Left renal cortex interstitium (tissue), 4 donors: ENCODE results near the gene DARS2. TPM values are rescaled to one million over a fixed set of nuclear protein-coding genes. Genes with fewer than 3 reads are reported as not detected.
"Not testable (repeated sequence)": the region's sequence is repeated elsewhere in the genome, so short reads cannot be mapped to it uniquely, and the experiment has no call there.

Experiments used
- DNase-seq, 4 donors: peaks; one replicate each; pipeline ENCODE4 v3.0.0-alpha.2; 2013; ENCODE audit warnings: low read depth in 4 of 4, low spot score in 2 of 4, missing footprints in 1 of 4
- polyA plus RNA-seq, 4 donors: library from polyadenylated mRNA; unstranded; fragments of 120-200 nt; gene quantifications; one replicate each; pipeline ENCODE4 v1.2.1, GENCODE V29; 2013; ENCODE audit not compliant: insufficient read length in 4 of 4

Gene DARS2
- polyA plus RNA-seq, 4 donors, result 24.5 to 29.6 (median 26.3) TPM

DNA sequence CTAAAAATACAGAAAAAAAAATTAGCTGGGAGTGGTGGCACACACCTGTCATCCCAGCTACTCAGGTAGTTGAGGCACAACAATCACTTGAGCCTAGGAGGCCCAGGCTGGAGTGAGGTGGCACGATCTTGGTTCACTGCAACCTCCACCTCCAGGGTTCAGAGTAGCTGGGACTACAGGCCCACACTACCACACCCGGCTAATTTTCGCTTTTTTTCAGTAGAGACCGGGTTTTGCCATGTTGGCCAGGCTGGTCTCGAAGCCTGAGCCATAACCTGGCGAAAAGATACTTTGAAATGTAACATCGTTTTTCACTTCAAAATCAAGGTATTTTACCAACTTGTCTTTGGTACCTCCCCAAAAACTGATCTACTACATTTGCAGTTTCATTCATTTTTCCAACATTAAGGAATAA, 37.3 kb downstream of the DARS2 start:
- DNase-seq, result no peak

- DNase-seq, result not testable (repeated sequence)
Measured at GRCh38 chr1:173862146-173862768, 37.8 kb downstream of the DARS2 start.

- DNase-seq, result no peak
Measured at GRCh38 chr1:173862769-173863223, 38.3 kb downstream of the DARS2 start.

DNA sequence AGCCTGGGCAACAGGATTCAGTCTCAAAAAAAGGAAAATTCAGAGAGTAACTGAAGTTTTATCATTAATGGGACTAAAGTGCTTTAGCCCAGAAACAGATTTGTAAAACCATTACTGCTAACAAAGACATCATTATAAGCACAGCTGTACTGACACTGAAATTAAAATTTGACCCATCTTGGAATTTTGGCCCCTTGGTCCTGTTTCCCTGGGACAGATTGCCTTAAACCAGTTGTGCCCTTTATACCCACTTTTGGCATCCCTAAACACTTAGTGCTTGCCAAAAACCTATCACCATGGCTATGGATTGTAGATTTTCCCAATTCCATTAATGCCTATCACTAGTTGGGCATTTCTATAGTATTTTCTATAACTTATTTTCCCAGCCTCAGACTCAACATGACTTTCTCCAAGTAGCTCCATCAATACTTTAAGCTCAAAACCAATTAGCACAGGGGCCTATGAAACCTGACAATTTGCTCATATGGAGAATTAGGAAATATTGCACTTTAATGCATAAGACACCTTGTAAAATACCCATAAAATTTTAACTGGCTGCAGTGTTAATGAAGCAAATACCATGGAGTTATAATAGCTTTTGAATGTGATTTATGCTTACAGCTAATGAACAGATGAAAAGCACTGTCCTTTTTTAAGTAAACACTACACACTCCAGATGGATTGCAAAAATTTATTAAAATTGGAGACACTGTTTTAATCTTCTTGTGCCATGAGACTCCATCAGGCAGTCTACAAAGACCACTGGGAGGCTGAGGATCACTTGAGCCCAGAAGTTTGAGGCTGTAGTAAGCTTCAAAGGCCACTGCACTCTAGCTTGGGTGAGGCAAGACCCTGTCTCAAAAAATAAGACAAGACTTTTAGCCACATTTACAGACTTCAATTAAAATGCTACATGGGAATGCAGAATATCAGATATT, 39.0 kb downstream of the DARS2 start:
- DNase-seq, result no peak

DNA sequence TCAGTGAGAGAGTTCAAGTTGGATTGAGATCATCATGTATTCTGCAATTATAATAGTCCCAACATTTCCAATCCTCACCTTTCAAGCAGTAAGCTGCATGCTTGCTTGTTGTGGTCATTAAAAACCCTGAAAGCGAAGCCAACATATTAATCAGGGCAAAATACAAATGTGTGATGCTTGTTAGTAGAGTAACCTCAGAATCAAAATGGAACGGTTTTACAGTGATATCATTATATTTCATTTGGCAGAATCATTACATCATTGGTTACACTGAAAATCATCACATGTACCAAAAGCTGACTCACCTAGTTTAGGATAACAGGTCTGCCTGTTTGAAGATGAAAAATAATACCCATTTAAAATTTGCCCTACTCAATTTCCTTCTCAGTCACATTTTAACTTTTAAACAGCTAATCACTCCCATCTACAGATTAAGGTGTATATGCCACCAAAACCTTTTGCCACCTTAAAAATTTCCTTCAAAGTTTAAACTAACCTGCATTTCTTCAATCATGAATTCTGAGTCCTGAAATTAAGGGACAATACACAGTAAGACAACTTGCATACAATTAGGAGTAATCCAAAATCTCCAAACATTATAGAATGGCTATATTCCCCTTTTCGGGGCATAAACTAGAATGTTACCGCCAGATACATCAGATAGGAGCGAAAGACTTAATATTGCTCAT, 39.9 kb downstream of the DARS2 start:
- no peak for DNase-seq

DNA sequence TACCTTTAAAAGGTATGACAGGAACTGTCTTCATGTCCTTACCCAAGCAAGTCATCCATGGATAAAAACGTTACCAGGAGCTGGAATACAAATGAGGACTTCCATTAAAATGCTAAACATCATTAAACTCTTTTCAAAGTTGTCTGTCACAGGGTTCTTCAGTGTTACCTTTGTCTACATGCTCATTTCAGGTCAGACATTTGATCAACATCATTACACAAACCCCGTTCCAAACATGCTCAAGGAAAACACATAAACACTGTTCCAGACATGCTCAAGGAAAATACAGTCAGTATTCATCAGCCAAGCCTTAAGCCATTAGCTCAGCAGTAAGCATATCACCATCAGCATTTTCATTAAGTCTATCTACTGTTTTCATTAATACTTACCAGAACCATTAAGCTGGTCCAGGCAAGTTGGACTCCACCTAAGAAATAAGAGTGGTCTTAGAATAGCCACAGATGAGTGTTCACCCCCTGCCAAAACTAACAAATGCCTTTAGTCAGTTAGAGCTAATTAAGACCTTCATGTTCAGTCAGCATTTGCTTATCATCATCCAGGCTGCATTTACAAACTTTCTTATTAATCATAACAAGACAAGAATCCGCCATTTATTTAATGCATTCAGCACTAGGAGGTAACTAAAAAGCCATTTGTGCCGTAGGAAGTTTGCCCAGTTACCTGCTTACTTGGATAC, 41.1 kb downstream of the DARS2 start:
- DNase-seq, result no peak

DNA sequence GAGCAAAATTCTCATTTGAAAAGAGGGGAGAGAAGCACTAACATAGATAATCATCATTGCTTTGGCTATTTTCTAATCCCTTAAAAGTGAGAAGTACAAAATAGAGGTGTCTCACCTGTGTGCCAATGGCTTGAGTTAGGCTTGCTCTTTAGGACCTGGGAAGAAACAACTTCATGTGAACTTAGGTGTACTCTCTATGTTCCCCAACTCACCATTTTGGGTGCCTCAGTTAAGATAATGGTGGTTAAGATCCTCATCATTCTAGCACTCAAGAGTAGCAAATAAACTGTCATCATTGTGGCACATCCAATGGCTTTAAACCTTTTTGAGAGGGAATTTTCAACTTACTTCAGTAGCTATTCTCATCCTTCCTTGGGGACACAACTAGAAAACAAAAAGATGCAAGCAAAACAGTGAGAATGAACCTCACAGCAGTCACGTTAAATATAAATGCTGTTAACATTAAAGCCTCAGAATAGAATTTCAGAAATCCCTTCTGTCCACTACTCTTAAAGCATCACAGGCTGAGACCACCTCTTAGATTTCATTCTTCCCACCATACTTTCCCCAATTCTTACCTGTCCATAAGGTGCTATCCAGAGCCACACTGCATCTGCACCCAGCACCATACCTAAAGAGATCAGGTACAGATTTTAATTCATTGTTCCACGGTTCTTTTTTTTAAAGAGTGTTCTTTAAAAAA, 42.1 kb downstream of the DARS2 start:
- no peak for DNase-seq

DNA sequence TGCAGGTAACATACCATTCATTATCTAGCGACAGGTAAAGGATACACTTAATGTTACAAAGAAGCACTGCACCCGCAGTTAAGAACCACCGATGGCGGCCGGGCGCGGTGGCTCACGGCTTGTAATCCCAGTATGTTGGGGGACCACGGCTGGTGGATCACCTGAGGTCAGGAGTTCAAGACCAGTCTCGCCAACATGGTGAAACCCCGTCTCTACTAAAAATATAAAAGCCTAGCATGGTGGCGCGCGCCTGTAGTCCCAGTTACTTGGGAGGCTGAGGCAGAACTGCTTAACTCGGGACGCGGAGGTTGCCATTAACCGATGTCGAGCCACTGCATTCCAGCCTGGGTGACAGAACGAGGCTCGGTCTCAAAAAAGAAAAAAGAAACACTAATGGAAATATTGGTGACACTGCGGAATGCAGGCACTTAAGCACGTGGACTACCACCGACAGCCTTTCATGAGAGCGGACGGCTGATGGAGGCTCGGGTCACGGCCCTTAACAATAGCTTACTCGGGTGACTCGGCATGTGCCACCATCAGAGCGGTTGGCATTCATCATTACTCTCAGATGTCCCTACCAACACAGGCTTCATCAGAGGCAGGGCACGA, 42.8 kb downstream of the DARS2 start:
- no peak for DNase-seq

DNA sequence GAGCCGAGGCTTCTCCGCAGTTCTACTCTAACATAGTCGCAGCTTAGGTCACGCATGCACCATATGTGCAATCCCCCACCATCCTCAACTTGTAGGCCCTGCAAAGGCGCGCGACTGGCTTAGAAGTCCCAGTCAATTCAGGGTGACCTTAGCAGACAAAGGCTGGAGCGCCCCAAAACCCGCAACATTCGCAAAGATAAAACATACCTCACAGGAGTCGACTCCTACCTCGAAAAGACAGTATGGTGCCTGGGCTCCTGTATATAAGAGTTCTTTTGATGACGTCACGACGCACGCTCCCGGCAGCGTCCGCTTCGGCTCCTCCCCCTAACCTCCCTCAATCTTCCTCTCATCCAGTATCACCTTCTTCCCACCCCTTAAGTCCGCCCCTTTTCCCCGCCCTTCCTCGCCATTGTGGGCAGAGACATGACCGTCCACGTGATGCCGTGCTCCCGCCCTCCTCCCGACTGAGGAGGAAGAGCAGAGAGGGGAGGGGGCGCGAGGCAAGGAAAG, 43.3 kb downstream of the DARS2 start, which contains the start of gene GAS5:
TSS of gene GAS5 (minus strand) at position 237 of the 513 bp plus-strand sequence.
- DNase-seq, result peak; percentile 98 to 100 (median 99)

- peak in 3 of 4 donors; percentile 48 to 64 (median 62) for DNase-seq
Measured at GRCh38 chr1:173868266-173869020, 44.0 kb downstream of the DARS2 start, which contains the start of gene ZBTB37. Gene ZBTB37, plus strand, starts transcription at chr1:173868380. Its CDS starts 1,846 bp downstream, at chr1:173870226.

DNA sequence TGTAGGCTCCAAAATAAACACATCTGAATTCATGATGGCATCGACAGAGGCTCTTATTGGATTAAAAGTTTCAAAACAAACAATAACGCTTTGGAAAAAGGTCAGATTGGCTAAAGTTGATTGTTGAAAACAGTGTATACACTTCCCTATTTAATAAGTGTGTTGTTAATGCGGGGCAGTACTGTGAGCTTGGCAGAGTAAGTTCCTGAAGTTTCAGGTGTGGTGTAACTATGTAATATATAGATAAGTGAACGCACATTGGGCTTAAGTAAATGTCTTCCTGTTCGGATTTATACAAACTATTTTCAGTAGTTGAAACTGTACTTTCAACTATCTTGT, 44.5 kb downstream of the DARS2 start:
- DNase-seq, result peak in 1 of 4 donors; percentile 18

DNA sequence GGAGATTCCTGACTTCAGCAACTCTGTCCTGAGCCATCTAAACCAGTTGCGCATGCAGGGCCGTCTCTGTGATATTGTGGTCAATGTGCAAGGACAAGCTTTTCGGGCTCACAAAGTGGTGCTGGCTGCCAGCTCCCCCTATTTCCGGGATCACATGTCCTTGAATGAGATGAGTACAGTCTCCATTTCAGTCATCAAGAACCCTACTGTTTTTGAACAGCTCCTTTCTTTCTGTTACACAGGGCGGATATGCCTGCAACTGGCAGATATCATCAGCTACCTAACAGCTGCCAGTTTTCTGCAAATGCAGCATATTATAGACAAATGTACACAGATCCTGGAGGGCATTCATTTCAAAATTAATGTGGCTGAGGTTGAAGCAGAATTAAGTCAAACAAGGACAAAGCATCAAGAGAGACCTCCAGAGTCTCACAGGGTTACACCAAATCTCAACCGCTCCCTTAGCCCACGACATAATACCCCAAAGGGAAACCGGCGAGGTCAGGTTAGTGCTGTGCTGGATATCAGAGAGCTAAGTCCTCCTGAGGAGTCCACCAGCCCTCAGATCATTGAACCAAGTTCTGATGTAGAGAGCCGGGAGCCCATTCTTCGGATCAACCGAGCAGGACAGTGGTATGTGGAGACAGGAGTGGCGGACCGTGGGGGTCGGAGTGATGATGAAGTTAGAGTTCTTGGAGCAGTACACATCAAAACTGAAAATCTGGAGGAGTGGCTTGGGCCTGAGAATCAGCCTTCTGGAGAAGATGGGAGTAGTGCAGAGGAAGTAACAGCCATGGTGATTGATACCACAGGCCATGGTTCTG, 46.0 kb downstream of the DARS2 start:
- no peak for DNase-seq

- no peak for DNase-seq
Measured at GRCh38 chr1:173871091-173871490, 46.6 kb downstream of the DARS2 start.

GRCh38 chr1:173871500-173871899, 47.0 kb downstream of the DARS2 start:
- DNase-seq, result no peak

DNA sequence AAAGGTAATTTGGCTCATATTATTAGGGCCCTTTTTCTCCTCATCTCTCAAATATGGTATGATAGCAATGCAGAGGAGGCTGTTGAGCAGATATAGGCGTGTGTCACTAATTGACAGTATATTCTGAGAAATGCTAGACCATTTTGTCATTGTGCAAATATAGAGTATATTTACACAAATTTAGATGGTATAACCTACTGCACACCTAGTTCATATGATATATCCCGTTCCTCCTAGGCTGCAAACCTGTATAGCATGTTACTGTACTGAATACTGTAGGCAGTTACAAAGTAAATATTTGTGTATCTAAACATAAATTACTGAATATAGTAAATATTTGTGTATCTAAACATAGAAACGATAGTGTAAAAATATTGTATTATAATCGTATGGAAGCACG, 52.3 kb downstream of the DARS2 start:
- no peak for DNase-seq

GRCh38 chr1:173878251-173878650, 53.8 kb downstream of the DARS2 start:
- no peak for DNase-seq

DNA sequence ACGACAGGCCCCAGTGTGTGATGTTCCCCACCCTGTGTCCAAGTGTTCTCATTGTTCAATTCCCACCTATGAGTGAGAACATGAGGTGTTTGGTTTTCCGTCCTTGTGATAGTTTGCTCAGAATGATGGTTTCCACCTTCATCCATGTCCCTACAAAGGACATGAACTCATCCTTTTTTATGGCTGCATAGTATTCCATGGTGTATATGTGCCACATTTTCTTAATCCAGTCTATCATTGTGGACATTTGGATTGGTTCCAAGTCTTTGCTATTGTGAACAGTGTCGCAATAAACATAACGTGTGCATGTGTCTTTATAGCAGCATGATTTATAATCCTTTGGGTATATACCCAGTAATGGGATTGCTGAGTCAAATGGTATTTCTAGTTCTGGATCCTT, 56.6 kb downstream of the DARS2 start:
- not testable (repeated sequence) for DNase-seq

GRCh38 chr1:173884701-173885100, 60.2 kb downstream of the DARS2 start:
- DNase-seq, result no peak
